Endothelial cell of umbilical vein (primary cell): ENCODE measurements around the gene ST3GAL5. TPM values are rescaled to one million over a fixed set of nuclear protein-coding genes. Genes with fewer than 3 reads are reported as not detected.
A peak's percentile ranks its signal among the peaks of the same experiment; 100 is the strongest.

ENCODE experiments used
- BruUV-seq: library from RNA; stranded (reverse); fragments of 400-500 nt; replicated peaks from 2 replicates; lab custom pipeline; 2021; lab: Mats Ljungman, UMichigan
- CTCF ChIA-PET: fragments of 300-600, 350-600 bp; sonication (Branson Sonifier 250); formaldehyde crosslinking; loops from one replicate; lab custom pipeline; 2021; ENCODE audit warnings: antibody characterized with exemption, inconsistent platforms; lab: Charles Lee
- POLR2A ChIA-PET: fragments of 300-600, 350-600 bp; sonication (Branson Sonifier 250); formaldehyde crosslinking; loops from one replicate; lab custom pipeline; 2021; ENCODE audit warnings: antibody characterized with exemption, inconsistent platforms; lab: Charles Lee
- DNase-seq: peaks from one replicate; pipeline ENCODE4 v3.0.0-alpha.2; 2011; ENCODE audit warnings: low read depth, low spot score
- FAIRE-seq: peaks from 2 replicates; lab custom pipeline; 2011; peaks lifted over from hg19 to GRCh38; lab: Jason Lieb, UNC
- H2AFZ ChIP-seq: 2 replicates; pipeline ENCODE4 v1.6.0; 2012; ENCODE audit warnings: low read depth, low read length, control low read depth, inconsistent platforms
- H3K27ac ChIP-seq: 2 replicates; pipeline ENCODE4 v1.5.1; 2011; ENCODE audit warnings: low read depth, mild to moderate bottlenecking, control low read depth, low read length, moderate library complexity; ENCODE audit not compliant: insufficient read depth
- H3K27me3 ChIP-seq, 2 experiments: 2 replicates each; pipeline versions ENCODE4 v1.6.0 to v1.6.1; 2011; ENCODE audit warnings: low read length in 2 of 2, mixed read lengths in 1 of 2; ENCODE audit not compliant: control insufficient read depth in 2 of 2, insufficient read depth in 2 of 2
- H3K36me3 ChIP-seq, 2 experiments: 2 replicates in 1 of 2; 3 replicates in 1 of 2; pipeline ENCODE4 v1.5.1; 2011; ENCODE audit warnings: low read length in 2 of 2, mild to moderate bottlenecking in 1 of 2, moderate library complexity in 1 of 2; ENCODE audit not compliant: control insufficient read depth in 2 of 2, insufficient read depth in 2 of 2; ENCODE audit errors: extremely low read depth in 1 of 2
- H3K4me1 ChIP-seq: 3 replicates; pipeline ENCODE4 v1.5.1; 2011; ENCODE audit warnings: mild to moderate bottlenecking, low read length; ENCODE audit not compliant: control insufficient read depth, insufficient read depth; ENCODE audit errors: extremely low read depth
- H3K4me2 ChIP-seq: 2 replicates; pipeline ENCODE4 v1.6.1; 2011; ENCODE audit warnings: low read length, control low read depth, mixed read lengths; ENCODE audit not compliant: insufficient read depth
- H3K4me3 ChIP-seq, 3 experiments: fragments of 200-600 bp in 1 of 3; sonication (generic), shearing (Covaris generic) in 1 of 3; replicated peaks in 1 of 3; 2 replicates each; pipeline ENCODE4 v1.5.1; 2011 to 2016; ENCODE audit warnings: control low read depth in 3 of 3, low read length in 3 of 3, mild to moderate bottlenecking in 2 of 3, inconsistent platforms in 1 of 3, low read depth in 1 of 3, moderate library complexity in 1 of 3; ENCODE audit not compliant: insufficient read depth in 1 of 3
- H3K79me2 ChIP-seq: 2 replicates; pipeline ENCODE4 v1.6.0; 2012; ENCODE audit warnings: low read length, inconsistent platforms; ENCODE audit not compliant: control insufficient read depth, insufficient read depth
- H3K9ac ChIP-seq: replicated peaks from 2 replicates; pipeline ENCODE3; 2011; ENCODE audit warnings: low read length, control low read depth; ENCODE audit not compliant: insufficient read depth; ENCODE audit errors: extremely low read depth
- H3K9me1 ChIP-seq: replicated peaks from 3 replicates; pipeline ENCODE4 v1.6.0; 2011; ENCODE audit warnings: mild to moderate bottlenecking, low read length; ENCODE audit not compliant: control insufficient read depth, insufficient read depth; ENCODE audit errors: extremely low read depth
- H3K9me3 ChIP-seq: replicated peaks from 2 replicates; pipeline ENCODE4 v1.5.1; 2012; ENCODE audit warnings: low read length, inconsistent platforms; ENCODE audit not compliant: control insufficient read depth, insufficient read depth
- H4K20me1 ChIP-seq: replicated peaks from 2 replicates; pipeline ENCODE3; 2011; ENCODE audit warnings: mild to moderate bottlenecking, low read length; ENCODE audit not compliant: control insufficient read depth, insufficient read depth; ENCODE audit errors: extremely low read depth
- CTCF ChIP-seq, 2 donors: IDR thresholded peaks; 1 replicate in 1 of 2; 2 replicates in 1 of 2; pipeline ENCODE4 v1.5.1; 2011; ENCODE audit warnings: low read length in 2 of 2, mild to moderate bottlenecking in 2 of 2, moderate library complexity in 2 of 2, control low read depth in 1 of 2, inconsistent platforms in 1 of 2, low read depth in 1 of 2; ENCODE audit not compliant: insufficient read depth in 1 of 2; ENCODE audit errors: extremely low read depth in 1 of 2
- EZH2 ChIP-seq: IDR thresholded peaks from 2 replicates; pipeline ENCODE4 v1.6.1; 2012; ENCODE audit warnings: borderline replicate concordance, low read depth, mild to moderate bottlenecking, moderate library complexity, low read length, inconsistent platforms; ENCODE audit not compliant: severe bottlenecking
- FOS ChIP-seq: IDR thresholded peaks from 2 replicates; pipeline ENCODE4 v1.6.1; 2011; ENCODE audit warnings: mild to moderate bottlenecking, low read length, moderate library complexity, borderline replicate concordance; ENCODE audit not compliant: insufficient read depth
- GATA2 ChIP-seq: IDR thresholded peaks from 2 replicates; pipeline ENCODE4 v1.7.0; 2011; ENCODE audit warnings: low read depth, mild to moderate bottlenecking, moderate library complexity, mixed read lengths, low read length; ENCODE audit not compliant: insufficient read length, insufficient read depth
- POLR2A ChIP-seq: IDR thresholded peaks from 2 replicates; pipeline ENCODE4 v1.6.1; 2012; ENCODE audit warnings: low read depth, mild to moderate bottlenecking, control low read depth, low read length
- POLR2AphosphoS5 ChIP-seq: IDR thresholded peaks from 2 replicates; pipeline ENCODE4 v1.6.1; 2012; ENCODE audit warnings: low read depth, mild to moderate bottlenecking, control low read depth, low read length, moderate library complexity; ENCODE audit not compliant: insufficient read depth
- dilution Hi-C: fragments of 300-500 bp; cut with MboI; formaldehyde crosslinking; loops from one replicate; pipeline ENCODE4 v1.15.0; 2019; ENCODE audit warnings: low sequenced_read_pairs; ENCODE audit not compliant: extremely low pct_ligation_motif_present
- intact Hi-C: fragments of 100-400 bp; cut with micrococcal nuclease; formaldehyde crosslinking; loops from one replicate; pipeline ENCODE4 v1.10.0; 2022
- polyA plus RNA-seq, 4 experiments: library from polyadenylated mRNA; depleted of rRNA in 3 of 4; stranded (reverse) in 3 of 4; unstranded in 1 of 4; fragments of >200 nt; gene quantifications; 2 replicates each; pipeline versions ENCODE4 v1.2.1 to v1.2.3, GENCODE V29; 2011 to 2012; ENCODE audit warnings: missing spikeins in 1 of 4
- total RNA-seq: library from RNA; stranded (reverse); gene quantifications from 2 replicates; pipeline ENCODE4 v1.2.3, GENCODE V29; 2021

Gene ST3GAL5
- total and polyA plus RNA-seq, 2 donors (not counting 3 experiments of a cell fraction or from before 2014, with no cell fraction given): 9.5 to 16.0 TPM

DNA sequence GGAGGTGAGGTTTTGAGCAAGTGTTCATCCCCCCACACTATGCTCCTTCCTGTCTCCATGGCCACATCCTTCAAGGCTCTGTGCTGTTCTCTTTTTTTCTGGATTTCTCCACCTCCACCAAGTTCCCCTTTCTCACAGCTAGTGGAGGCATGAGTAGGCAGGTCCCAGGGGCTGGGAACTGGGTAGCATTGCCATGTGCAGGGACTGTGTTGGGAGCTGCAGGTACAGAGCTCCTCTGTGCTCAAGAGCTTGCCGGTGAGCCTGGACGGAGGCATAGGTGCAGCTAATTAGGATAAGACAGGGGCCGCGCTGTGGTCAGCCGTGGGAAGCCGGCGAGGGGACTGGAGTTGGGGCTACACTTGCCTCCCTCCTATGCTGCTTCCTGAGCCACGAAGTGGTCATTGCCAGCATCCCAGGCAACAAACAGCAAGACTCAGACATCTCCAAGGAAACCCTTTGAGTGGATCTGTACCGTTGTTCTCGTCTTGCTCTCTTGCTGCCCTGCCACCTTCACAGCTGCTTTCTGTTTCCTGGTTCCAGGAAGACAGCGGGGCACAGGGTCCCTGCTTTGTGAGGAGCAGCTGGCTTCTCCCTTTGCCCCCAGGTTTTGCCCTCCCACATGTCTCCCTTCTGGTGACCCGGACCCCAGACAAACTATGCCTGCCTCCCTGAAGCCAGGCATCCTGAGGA lies 98.1 kb downstream of the ST3GAL5 start:
- no peak for TF ChIP-seq EZH2
- TF ChIP-seq FOS: no peak
- TF ChIP-seq CTCF (IDR thresholded peaks at IDR 0.05; ENCODE audit: extremely low read depth in 1 of 2, insufficient read depth in 1 of 2, low read depth in 1 of 2, low read length in 2 of 2): no peak
- no peak for TF ChIP-seq GATA2
- no peak for TF ChIP-seq POLR2A
- no peak for TF ChIP-seq POLR2AphosphoS5
- no TSS peak for BruUV-seq
- Histone ChIP-seq H3K27me3 (no peaks in the 10 kb centered on the region), H3K27ac (no peak overlapping the region), H3K79me2 (no peaks in the 10 kb centered on the region), H3K9me1 (no peaks in the 10 kb centered on the region), H3K4me1 (peaks cover 17% of the 10 kb centered on the region), H3K4me2 (no peak overlapping the region), H3K9ac (no peak overlapping the region), H2AFZ (no peak overlapping the region), H3K36me3 (peaks cover 0 to 3% of the 10 kb centered on the region in 2 experiments), H3K9me3 (no peaks in the 10 kb centered on the region), H3K4me3 (no peak overlapping the region), H4K20me1 (no peaks in the 10 kb centered on the region)
- CTCF ChIA-PET: interaction anchor here (0.8 to 1.8 kb wide), 4 partner anchors 7 to 37 kb away, joined by 3 to 8 read pairs (median 6); no protein-coding TSS in a partner anchor
- intact Hi-C loops (no loop called here), dilution Hi-C loops (no loop called here)
- FAIRE-seq: peak; percentile 21
- DNase-seq: no peak
- POLR2A ChIA-PET: interaction anchor here (0.8 kb wide), 1 partner anchor 19 kb away, joined by 3 read pairs; no protein-coding TSS in a partner anchor
